ENCODE measurements around the gene PIGQ.
A peak's percentile ranks its signal among the peaks of the same experiment; 100 is the strongest.

The PIGQ gene

GRCh38 chr16:534856-535445, 34.8 kb upstream of the PIGQ start:
- DNase-seq = no peak

- peak in 1 of 4 experiments; percentile 21 for DNase-seq
These were observed 34.0 kb upstream of the PIGQ start for GRCh38 chr16:535446-536405.

DNA sequence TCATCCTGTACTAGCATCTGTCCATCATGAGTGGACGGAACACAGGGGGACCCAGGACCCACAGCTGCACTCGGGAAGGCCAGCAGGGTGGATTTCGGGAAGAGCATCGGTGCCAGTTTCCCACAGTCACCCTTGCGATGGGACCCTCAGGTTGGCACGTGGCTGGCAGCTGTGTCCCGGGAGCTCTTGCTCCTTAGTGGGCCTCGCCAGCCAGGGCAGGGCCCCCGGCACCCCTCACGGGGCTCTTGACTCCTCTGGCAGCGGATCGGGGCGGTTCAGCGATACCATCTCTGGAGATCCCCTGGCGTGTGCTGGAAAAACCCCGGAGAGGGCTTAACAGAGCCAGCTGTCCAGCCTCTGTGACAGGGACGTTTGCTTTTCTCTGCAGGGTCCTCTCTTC, 33.0 kb upstream of the PIGQ start:
- DNase-seq = no peak

DNA sequence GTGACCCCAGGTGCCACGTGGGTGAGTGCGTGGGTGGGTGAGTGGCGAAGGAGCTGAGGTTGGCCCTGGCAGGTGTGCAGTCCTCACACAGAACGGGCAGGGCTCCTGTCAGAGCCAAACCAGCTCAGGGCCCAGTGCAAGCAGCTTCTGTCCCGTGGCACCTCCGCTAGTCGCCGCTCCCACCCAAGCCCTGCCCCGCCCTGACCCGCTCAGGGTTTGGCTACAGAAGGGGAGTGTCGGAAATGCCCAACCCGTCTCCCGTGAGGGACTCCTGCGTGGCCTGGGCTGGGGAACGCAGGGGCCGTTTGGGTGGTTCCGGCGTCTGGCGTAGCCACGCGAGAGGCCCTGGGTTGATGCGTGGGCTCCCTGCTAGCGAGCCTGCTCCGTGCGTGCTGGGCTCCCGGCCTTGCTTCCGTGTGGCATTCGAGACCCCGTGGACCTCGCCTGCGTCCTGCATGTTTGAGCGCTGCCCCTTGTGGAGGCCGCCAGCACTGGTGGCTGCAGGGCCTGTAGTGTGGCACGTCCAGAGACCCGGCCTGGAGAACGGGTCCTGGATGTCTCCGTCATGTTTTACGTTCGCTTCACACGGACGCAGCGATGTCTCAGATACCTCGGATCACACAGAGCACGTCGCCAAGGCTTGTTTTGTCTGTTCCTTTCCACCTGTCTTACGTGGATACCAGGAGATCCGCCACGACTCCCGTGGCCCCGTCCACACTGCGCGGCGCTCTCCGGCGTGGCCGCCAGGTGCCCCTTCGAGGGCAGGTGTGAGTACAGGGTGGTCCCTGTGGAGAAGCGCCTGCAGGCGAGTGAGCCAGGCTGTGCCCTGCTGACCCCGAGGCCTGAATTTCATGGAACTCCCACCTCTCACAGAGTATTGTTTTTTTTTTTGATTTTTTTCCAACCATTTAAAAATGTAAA, 32.1 kb upstream of the PIGQ start:
- no peak for DNase-seq

DNA sequence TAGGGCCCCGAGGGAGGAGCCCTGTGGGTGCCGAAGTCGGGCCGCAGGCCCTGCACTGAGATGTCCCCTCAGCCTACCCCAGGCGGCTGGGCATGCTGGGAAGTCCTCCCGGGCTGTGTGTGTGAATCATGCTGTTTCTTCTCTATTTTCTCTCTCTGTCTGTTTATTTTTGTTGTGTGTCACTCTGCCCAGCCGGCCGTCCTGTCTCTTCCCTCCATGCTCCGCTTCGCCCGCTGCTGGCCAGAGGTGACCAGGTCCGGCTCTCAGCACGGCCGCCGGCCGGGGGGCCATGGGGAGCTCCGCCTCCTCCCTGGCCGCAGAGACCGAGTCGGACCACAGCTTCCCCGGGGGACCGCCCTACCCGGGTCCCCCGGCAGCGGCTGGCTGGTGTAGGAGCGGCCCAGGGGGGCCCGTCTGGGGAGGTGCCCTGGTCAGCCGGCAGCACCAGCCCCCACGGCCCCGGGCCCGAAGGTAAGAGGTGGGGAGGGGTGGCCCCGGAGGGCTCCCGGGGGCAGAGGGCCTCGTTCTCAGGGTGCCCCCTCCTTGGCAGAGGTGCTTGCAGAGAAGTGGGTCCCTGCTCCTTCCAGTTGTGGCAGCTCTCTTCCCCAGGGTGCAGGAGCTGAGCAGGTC, 29.8 kb upstream of the PIGQ start:
- no peak for DNase-seq

- no peak for DNase-seq
These were observed 29.0 kb upstream of the PIGQ start for GRCh38 chr16:540645-541340.

GRCh38 chr16:543301-544164, 26.2 kb upstream of the PIGQ start:
- no peak for DNase-seq

DNA sequence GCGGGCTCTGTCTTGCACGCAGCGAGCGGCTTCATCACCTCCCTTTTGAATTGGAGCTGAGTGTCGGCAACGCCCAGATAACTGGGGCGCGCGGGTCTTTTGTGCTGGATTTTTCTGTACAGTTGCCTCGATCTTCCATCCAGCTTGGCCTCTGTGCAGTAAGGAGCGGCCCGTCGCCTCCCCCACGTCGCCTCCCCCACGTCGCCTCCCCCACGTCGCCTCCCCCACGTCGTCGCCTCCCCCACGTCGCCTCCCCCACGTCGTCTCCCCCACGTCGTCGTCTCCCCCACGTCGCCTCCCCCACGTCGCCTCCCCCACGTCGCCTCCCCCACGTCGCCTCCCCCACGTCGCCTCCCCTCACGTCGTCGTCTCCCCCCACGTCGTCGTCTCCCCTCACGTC, 25.3 kb upstream of the PIGQ start:
- DNase-seq = no peak

GRCh38 chr16:546909-547770, 22.6 kb upstream of the PIGQ start:
- DNase-seq = peak; percentile 69 to 79 (median 73)

- no peak for DNase-seq
These were observed 21.2 kb upstream of the PIGQ start for GRCh38 chr16:548586-548985.

DNA sequence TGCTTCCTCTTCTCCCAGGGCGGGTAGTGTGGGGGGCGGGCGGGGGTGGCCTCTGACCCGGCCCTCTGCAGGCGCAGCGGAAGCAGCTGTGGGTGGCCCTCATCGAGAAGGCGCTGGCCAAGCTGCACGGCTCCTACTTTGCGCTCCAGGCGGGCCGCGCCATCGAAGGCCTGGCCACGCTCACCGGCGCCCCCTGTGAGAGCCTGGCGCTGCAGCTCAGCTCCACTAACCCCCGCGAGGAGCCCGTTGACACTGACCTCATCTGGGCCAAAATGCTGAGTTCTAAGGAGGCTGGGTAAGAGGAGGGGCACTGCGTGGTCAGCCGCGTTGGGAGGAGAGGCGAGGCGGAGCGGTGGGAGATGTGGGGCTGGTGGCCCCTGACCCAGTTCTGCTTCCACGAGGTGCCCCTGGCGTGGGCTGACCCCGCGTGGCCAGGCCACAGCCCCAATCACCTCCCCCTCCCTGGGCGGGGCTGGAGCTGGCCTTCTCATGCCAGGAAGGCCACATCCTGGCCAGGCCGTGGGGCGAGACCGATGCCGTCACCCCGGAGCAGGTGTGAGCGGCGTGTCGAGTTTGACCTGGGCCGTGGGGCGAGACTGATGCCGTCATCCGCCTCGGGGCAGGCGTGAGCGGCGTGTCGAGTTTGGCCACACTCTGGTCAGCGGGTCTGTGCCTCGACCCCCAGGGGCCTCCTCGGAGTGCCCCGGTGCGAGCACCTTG, 20.1 kb upstream of the PIGQ start:
- no peak for DNase-seq

DNA sequence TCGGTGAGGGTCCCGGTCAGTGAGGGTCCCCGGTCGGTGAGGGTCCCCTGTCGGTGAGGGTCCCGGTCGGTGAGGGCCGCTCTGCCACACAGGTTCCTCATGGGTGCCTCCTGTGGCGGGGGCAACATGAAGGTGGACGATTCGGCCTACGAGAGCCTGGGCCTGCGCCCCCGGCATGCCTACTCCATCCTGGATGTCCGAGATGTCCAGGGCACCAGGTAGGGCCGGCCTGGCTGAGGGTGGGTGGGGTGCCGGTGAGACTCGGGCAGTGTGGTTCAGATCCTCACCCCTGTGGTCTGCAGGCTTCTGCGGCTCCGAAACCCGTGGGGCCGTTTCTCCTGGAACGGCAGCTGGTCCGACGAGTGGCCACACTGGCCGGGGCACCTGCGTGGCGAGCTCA, 18.6 kb upstream of the PIGQ start:
- DNase-seq = no peak

- DNase-seq = no peak
These were observed 17.6 kb upstream of the PIGQ start for GRCh38 chr16:552171-552570.

- DNase-seq = no peak
These were observed 16.0 kb upstream of the PIGQ start for GRCh38 chr16:553601-554296.

DNA sequence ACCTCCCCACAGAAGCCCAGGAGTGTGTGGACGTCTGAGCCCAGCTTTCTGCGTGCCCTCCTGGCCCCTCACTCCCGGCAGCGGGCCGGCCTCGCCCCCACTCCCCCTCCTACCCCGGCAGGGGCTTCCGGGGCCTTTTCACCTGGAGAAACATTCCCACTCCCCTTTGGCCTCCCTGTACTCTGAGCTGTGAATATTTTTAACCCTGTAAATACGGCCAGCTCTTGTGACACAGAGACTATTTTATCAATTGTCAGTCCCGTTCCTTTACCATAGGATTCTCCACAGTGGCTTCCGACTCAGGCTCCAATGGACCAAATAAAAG, 15.5 kb upstream of the PIGQ start:
- no peak for DNase-seq

DNA sequence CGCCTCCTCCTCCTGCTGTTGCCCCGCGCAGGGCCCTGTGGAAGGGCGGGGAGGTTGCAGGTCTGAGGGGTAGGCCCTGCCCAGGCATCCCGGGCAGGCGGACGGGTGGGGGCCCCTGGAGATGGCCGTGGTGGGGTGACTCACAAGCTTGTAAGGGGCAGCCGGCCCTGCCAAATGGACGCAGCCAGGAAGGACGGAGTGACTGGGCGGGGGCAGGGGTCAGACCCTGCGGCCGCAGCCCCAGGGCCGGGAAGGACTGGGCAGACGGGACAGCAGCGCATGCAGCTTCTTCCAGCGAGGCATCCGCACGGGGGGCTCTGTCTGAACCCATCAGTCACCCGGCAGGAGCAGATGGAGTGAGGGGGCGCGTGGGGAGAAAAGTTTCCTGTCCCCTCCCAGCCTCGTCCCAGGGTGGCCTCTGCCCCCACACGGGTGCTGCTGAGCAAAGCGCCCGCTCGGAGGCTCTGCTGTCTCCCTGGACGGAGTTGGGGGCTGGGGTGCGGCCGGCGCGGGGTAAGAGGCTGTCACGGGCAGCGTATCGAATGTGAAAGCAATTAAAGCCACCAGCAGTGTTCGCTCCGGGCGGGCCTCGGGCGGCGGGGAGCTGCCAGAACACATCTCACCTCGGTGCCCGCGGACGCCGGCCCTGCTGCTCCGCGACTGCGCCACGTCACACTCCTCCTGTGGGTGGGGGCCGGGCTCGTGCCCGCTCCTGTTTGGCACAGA, 15.0 kb upstream of the PIGQ start:
- DNase-seq = no peak

DNA sequence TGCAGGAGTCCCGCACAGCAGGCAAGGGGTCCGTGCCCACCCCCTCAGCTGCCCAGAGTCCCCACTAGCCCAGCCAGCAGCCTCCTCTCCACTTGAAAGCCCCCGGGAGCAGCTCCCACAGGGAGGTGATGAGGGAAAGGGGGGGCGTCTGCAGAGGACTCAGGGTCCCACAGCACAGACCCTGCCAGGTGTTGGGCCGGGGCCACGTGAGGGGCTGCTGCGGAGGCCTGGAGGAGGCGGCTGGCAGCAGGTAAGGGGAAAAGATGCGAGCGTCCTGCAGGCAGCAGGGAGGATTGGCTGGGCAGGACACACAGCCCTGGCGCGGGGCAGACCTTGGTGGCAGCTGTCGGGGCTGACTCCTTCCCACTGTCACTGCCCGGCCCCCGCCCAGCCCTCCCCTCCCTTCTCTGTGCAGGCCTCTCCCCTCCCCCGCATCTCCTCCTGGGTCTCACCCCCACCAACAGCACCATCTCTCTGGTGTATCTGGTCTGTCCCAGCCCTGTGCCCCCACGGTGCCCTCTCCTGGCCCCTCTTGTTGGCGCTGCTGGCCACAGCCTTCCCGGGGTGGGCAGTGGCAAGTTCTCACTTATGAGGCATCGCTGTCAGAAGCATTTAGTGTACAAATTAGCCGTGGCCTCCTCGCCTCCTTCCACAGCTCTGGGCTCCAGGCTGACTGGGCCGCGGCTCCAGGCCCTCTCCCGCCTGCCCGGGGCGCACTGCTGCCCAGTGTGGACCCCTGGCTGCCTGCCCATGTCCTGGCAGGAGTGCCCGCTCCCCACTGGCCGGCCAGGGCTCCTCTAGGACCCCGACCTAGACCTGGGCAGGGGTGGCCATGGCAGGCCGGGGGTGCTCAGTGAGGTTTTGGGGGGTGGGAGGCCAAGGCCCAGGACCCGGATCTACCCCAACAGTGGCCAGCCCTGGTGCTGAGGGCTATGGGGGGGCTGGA, 14.0 kb upstream of the PIGQ start:
- DNase-seq = no peak
